Activated T-helper 1 cell treated with anti-CD3 and anti-CD28 coated beads, Interleukin-2, amount 50 U/mL, for 16 hours (primary cell): Measurements from ENCODE around the gene TRIP11.

Source experiments
- DNase-seq, 2 donors: peaks; one replicate each; pipeline ENCODE4 v3.0.0-alpha.2; 2020; ENCODE audit warnings: low read depth in 1 of 2, low spot score in 1 of 2

The TRIP11 gene

DNA sequence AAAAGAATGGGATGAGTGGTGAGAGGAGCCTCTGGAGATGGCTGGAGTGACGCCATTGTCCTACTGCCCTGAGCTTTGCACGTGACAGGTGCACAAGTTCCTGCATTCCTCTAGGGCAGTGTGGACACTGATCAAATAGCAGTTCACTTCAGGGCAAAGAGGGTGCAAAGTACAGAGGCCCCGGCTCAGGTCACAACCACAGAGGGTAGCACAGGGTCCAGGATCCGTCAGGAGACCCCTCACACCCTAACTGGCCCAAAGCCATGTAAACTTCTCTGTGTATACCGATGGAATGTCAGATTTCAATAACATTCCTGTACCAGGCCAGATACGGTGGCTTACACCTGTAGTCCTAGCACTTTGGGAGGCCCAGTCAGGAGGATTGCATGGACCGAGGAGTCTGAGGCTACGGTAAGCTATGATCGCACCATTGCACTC lies 82.0 kb downstream of the TRIP11 start:
- DNase-seq = no peak

DNA sequence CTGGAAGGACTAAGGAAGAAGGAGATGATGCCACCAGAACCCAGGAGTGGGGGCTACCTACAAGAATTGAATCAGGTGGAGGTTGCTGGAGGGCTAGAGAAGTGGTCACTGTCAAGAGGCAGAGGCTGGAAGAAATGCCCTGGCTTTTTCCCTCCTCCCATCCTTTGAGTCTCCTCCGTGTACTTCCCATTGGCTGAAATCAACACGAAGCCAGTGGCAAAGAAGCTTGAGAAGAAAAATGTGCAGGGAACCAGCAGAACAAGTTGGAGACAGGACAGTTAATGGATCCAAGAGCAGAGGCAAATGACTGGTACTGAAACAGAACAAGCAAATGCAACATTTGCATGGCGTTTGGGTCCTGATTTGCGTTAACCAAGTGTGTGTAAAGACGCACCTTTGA lies 83.2 kb downstream of the TRIP11 start:
- no peak for DNase-seq

DNA sequence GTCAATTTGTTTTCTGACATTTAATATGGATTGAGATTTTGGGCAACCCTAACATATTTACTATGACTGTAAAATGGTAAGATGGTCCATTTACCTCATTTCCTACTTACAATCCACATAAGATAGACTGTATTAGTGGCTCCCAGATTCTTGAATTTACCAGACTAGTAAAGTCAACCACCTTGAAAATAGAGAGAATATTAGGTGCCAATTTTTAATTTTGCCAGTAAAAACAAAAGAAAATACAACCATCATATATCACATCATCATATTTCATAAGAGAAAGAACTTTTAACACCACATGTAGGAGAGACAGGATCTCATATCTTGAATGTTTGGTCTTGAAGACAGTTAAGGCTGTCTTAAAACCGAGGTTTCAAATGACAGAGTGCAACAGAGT lies 84.7 kb downstream of the TRIP11 start:
- DNase-seq = no peak

DNA sequence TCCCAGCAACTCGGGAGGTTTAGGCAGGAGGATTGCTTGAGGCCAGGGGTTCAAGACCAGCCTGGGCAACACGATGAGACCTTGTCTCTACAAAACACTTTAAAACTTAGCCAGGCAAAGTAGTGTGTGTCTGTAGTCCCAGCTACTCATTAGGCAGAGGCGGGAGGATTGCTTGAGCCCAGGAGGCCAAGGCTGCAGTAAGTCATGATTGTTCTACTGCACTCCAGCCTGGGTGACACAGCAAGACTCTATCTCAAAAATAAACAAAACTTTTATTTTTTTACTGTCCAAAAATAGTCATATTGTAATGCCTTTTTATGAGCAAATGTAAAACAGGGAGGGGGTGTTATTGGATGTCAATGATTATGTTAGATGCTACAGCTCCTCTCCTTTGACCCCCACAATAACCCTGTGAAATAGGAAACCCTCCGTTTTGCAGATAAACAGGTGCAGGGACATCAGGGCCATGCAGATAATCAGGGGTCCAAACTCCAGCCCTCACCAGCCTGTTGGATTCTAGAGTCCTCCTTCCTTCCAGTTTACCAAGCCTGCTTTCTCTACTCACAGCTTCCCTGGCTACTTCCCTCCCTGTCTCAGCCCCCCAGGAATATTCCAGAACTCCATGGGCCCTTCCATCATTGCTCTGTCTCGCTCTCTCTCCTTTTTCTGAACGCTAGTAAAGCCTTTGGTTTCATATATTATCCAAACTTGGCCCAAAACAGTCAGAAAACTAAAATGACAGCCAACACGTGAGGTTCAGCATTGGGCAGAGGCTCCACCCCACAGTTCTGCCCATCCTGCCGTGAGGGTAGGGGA lies 86.5 kb downstream of the TRIP11 start:
- no peak for DNase-seq

DNA sequence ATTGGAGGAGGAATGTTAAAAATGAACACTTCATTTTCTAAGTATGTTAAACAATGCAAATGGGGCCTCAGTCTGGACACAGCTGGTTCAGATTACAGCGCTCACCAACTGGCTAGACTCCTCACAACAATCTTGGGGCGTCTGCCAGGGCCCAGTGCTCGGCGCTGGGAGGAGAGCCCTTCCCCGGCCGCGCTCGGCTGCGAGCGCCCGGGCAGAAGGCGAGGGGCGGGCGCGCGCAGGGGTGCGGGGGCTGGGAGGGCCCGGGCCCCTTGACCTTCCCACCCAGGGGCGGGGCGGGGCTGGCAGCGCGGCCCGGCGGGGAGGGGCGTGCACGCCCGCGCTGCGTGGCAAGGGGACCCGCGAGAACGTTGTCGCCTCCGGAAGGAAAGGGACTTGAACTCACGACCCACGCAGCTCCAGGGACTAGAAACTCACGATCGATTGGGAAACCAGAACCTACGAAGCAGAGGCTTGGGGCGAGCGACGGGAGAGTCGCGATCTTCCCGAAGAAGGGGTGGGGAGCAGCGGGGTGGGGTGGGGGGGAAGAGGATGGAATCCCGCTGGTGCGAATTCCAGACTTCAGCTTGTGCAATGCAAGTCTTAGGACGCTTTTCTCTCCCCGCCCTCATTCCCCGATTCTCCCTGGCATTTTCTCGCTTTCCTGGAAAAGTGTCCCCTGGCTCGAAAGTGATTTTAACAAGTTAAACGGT lies 92.2 kb downstream of the TRIP11 start, which contains the start of gene FBLN5:
Gene FBLN5, minus strand, starts transcription at position 220 of the 710 bp plus-strand sequence. CDS start 465 bp downstream, outside the sequence.
- peak in 1 of 2 donors; percentile 9 for DNase-seq

DNA sequence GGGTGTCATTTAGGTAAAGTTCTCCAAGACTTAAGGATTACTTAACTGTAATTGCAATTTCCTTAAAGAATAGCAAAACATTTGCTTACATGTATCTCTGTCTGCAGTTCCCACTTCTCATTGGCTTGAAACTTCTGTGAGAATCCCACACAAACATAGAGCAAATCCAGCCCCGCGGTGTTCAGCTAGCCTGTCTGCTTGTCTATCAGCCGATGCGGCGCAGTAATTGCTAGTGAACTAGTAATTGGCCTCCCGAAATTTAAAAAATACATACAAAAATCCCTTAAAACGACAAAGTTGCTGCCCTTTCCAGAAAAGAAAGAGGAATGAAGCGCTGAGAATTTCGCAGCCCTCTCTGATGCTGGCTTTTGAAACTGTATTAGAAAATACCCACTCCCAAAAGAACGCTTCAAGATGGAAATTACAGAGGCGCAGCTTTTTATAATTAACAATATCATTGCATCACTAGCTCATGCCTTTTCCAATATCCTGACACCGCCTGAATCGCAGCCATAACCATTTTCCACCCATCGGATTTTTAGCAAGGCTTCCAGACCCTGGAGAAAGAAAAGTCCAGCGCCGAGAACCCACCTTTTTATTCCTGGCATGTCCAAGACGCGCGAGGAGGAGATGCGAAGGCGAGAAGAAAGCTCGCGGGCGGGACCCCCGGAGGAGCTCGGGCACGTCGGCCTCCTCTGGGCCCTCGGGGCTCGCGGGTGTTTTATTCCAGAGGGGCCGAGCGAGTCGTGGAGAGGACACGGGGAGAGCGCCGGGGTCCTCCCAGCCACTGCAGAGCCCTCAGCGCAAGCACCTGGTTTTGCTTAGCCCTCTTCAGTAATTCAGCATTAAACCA lies 93.0 kb downstream of the TRIP11 start:
- DNase-seq = no peak

DNA sequence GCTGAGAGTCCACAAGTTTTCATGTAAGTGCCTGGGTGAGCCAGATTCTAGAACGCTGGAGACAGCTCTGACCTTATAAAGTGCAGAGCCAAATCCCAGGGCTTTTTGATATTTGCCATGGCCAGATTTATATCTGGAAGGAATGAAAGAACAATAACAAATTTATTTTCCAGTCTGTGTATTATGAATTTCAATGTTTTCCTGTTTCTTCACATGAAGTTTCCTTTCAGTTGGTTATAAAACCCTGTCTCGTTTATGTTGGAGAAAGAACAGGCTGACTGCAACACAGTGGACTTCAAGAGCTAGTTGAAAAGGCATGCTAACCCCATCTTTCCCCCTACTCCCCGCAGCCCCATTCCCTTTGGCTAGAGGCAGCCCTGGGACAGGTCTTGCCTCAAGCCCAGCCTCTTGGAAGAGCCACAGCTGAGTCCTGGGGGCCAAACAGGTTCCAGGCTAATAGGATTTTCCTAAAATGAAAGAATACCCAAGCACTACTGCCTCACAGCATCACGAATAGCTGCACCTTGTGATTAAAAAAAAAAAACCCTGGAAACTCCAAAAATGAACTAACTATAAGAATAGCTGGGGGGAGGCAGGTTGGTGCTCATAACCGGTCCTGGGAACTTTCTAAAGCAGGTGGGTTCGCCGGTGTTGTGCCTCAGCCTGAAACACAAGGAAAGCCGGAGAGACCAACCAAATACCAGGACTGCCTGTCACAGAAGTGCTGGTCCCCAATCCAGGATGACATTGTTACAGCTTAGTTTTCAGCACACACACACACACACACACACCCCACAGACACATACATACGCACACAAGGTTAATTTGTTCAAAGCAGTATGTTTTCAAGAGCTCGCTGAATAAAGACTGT lies 93.9 kb downstream of the TRIP11 start:
- DNase-seq = no peak

DNA sequence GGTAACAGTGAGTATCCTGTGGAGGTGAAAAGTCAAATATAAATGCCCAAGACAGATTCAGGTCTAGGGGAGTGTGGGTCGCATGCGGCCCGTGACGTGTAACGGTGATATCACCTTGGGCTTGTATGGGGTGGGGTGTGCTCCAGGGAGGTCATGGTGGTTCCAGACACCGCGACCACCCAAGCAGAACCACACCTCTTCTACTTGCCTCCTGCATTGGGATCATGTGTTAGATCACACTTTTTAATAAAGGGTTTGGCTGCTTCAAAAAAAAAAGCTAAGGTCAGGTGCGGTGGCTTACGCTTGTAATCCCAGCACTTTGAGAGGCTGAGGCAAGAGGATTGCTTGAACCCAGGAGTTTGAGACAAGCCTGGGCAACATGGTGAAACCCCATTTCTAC lies 96.9 kb downstream of the TRIP11 start:
- no peak for DNase-seq

DNA sequence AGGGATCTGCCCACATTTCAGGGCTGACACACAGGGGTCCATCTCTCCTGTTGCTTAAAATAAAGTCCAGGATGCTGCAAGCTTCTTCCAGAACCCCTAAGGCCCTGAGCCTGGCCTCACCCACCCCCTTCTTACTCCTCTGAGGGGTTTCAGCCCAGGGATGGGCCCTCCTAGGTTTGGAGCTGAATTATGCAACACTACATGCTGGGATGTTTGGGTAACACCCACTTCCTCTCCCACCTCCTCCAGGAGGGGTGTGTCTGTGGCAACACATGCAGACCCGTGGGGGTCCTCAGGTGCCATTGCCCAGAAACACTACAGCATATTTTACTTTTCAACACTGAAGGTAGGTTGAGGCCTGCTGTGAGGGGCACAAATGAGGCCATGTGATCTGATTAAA lies 97.7 kb downstream of the TRIP11 start:
- DNase-seq = no peak

DNA sequence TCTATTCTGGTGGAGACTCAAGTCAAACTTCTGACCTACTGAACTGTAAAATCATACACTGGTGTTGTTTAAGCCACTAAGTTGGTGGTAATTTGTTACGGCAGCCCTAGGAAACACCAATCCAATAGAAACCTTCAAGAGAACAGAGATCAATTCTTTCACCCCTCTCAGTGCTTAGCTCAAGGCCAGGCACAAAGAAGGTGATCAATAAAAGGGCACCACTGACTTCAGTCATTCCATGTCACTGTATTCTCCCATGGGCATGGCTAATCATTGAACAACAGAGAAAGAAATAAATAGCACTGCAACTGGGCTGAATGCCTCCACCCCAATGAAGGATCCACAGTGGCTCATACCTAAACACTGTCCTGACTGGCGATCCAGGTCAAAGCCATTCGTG lies 99.7 kb downstream of the TRIP11 start:
- no peak for DNase-seq

DNA sequence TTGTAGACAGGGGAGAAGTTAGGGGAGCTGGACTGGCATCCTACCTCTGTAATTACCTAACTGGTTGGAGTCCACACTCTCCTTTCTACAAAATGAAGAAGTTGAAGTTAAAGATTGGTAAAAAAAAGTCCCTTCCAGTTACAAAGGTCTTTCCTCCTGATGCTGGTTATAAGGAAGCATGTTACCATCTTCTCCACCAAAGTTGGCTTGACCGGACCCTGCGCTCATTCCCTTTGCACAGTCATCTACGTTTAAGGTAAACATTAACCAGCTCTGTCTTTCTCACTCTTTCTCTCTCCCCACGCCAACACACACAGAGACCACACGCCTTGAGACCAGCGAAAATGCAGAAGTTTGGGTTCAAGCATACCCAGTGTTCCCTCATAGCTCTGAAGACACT lies 104.3 kb downstream of the TRIP11 start:
- no peak for DNase-seq

DNA sequence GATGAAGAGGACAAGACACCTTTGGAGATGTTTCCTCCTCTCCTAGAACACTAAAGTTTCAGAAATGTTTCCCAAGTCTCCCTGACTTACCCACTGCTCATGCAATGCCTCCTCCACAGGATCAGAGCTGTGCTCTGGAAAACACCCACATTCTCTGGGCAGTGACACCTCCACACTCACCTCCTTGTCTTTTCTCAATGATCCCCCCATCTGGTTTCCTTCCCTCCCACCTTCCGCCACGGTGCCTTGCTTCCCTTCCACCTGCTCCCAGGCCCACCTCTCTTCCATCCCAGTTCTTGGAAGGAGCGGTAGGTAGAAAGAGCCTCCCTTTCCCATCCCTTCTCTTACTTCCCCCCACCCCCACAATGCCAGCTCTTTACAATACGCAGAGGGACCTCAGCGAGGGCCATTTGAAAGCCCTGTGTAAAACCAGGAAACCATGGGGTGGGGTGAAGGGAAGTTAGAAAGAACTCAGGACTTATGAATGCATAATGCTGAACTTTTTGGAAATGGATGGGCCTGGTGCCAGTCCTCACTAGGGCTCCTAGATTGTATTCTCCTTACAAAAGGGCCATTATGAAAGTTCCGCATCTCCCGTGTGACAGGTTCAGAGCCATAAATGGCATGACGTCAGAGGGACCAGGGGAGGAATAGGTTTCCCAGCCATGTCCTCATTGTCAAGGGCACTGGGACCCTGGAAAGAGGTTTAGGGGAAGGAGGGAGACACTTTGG lies 105.1 kb downstream of the TRIP11 start:
- no peak for DNase-seq

DNA sequence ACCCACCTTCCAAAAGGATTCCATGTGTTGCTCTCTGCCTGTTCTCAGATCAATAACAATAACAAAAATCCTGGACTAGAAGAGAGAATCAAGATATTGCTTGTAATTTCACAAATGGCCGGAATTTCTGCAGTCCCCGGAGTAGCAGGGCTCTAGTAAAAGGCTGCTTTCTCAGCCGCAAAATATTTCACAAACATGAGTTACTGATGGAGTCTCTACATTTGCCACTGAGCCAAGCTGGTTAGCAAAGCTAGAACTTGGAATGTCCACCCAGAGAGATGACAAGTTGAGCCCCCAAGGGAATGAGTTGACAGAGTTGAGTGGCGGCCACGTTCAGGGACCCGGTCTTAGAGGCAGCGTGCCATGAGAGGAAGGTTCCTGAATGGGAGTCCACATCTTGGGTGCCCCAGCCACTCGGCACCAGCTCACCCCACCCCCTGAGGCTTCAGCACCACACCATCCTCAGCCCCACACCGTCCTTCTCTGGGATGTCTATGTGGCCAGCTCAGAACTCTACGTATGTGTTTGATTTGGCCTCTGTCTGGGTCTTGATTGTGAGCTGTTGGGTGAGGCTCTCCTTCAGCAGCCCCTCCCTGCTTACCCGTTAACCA lies 108.3 kb downstream of the TRIP11 start:
- DNase-seq = no peak

DNA sequence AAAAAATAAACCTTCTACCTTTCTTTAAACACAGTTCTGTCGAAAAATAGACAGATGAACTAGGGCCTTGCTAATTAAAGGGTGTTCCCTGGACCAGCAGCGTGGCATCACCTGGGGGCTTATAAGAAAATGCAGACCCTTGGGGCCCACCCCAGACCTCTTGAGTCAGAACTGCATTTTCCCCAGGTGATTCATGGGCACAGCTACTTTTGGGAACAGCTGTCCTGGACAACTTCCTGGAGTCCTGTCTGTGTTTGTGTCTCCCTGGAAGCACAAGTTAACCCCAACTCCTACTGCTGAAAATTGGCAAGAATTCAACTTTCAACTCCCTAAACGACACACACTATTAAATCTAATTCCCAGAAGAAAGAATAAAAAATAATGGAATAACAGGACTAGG lies 110.2 kb downstream of the TRIP11 start:
- no peak for DNase-seq

DNA sequence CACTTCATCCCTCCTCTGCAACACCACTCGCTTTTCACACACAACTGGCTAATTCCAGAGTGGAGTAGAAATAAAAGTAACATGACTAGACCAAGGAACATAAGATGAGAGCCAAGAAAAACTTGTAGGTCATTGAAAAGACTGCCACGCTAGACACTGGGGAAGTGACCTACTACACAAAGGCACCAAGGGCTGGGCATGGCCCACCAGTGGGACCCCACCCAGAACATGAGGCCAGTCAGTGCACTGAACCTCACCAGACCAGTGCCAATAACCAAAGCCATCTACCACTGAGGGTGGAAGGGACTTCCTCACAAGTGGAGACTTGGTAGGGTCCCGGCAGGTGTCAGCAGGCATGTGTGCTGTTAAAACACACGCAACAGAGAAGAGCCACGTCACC lies 112.1 kb downstream of the TRIP11 start:
- no peak for DNase-seq

DNA sequence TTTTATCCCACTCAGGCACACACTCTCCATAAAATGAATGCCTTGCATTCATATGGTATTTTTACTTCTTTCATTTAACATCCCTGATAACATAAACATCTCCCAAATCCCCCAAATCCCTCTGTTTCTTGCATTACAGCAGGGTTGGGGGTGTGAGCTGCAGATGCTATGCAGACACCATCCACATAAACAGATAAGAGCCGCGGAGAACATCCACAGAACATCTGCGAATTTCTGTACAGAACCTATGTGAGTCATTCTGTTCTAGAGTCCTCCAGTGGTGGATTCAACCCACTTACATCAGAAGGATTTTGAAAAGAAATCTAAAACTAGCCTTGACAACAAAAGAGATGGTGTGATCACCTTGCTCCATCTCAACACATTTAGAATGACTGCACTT lies 112.7 kb downstream of the TRIP11 start:
- no peak for DNase-seq

DNA sequence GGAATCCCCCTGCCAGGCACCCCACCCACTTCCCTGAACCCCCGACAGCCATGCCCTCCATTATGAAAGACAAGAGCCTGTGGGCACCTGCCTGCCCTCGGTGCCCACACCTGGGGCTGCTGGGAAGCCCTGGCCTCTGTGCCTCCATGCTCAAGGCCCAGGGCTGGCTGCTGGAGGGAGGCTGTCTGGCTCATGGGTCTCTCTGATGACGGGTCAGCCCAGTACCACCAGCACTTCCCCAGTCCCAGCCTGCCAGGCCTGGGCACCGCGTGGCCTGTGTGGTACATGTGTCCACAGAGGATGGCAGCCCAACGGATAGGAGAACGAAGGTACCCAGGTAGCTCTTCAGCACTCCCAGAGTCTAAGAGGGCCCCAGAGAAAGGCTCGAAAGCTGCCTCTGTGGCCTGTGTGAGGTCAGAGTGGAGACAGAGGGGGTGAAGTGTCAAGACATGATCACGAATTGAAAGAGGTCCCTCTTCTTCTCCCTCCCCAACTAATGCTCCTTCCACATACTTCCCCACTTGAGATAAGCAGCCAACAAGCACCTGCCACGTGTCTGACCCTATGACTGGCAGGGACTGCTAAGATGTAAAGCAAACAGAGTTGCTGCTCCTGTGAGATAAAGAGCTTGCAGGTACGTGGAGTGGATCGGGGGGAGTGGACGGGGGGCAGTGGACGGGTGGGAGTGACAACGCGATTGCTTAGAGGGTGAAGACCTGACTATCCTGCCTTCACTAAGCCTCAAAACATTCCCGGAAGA lies 113.5 kb downstream of the TRIP11 start:
- DNase-seq = no peak

DNA sequence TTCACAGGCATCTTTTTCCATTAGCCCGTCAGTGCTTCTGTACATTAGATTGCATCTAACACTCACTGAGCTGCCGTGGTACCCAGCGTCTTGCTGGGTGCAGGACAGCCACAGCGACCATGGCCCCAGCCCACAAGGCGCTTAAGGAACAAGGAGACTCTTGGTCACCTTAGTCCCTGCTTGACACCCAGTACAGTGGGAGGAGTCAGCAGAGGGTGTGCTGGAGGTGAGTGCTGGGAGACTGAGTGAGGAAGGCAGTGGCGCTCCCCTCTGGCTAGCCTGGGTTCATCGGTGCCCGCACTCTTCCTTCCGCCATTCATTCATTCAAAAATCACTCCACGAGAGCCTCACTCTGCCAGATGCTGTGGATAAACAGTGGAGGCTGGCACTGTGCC lies 114.1 kb downstream of the TRIP11 start:
- no peak for DNase-seq
